GM12801 (cell line): Measurements from ENCODE around the gene HRH1.

Experiments used
- TF ChIP-seq, protein P1 (sequence below): IDR thresholded peaks from one replicate; pipeline ENCODE4 v1.5.1; 2011; ENCODE audit warnings: control low read depth; ENCODE audit not compliant: insufficient read length; ENCODE audit errors: extremely low read depth

The HRH1 gene

DNA sequence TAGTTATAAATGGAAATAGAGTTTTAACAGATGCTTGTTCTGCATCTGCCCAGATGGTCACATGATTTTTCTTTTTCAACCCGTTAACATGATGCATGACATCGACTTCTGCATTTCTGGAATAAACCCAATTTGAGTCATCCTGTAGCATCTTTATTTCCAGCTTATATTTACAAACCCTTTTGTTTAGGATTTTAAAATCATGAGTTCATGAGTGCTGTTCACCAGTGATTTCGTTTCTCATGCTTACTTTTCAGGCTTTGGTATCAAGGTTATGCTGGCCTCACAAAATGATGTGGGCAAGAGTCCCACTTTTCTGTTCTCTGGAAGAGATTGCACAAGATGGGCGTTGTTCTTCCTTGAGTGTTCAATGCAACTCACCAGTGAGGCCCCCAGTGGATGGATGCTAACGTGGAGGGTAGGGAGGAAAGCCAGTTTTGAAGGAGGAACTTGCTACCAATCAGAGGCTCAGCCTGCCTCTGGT lies 5.2 kb downstream of the HRH1 start:
- TF ChIP-seq, protein P1, sequence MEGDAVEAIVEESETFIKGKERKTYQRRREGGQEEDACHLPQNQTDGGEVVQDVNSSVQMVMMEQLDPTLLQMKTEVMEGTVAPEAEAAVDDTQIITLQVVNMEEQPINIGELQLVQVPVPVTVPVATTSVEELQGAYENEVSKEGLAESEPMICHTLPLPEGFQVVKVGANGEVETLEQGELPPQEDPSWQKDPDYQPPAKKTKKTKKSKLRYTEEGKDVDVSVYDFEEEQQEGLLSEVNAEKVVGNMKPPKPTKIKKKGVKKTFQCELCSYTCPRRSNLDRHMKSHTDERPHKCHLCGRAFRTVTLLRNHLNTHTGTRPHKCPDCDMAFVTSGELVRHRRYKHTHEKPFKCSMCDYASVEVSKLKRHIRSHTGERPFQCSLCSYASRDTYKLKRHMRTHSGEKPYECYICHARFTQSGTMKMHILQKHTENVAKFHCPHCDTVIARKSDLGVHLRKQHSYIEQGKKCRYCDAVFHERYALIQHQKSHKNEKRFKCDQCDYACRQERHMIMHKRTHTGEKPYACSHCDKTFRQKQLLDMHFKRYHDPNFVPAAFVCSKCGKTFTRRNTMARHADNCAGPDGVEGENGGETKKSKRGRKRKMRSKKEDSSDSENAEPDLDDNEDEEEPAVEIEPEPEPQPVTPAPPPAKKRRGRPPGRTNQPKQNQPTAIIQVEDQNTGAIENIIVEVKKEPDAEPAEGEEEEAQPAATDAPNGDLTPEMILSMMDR = no peak

DNA sequence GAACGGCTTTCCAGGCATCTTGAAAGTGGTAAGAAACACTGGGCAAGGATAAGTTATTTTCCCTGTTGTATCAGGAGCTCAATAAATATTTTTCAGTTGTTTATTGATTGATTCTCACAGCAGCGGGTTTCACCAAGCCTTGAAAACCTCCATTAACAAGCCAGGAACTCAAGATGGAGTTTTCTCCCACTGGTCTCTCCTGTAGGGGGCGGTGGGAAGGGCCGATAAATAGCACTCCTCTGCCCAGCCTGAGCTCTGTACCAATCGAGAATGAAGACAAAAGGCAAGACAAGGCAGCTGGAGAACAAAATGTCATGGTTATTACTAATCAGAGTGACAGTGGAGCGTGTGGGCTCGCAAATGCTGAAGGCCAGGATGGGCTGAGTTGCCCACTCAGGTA lies 7.4 kb downstream of the HRH1 start:
- TF ChIP-seq, protein P1 = no peak

DNA sequence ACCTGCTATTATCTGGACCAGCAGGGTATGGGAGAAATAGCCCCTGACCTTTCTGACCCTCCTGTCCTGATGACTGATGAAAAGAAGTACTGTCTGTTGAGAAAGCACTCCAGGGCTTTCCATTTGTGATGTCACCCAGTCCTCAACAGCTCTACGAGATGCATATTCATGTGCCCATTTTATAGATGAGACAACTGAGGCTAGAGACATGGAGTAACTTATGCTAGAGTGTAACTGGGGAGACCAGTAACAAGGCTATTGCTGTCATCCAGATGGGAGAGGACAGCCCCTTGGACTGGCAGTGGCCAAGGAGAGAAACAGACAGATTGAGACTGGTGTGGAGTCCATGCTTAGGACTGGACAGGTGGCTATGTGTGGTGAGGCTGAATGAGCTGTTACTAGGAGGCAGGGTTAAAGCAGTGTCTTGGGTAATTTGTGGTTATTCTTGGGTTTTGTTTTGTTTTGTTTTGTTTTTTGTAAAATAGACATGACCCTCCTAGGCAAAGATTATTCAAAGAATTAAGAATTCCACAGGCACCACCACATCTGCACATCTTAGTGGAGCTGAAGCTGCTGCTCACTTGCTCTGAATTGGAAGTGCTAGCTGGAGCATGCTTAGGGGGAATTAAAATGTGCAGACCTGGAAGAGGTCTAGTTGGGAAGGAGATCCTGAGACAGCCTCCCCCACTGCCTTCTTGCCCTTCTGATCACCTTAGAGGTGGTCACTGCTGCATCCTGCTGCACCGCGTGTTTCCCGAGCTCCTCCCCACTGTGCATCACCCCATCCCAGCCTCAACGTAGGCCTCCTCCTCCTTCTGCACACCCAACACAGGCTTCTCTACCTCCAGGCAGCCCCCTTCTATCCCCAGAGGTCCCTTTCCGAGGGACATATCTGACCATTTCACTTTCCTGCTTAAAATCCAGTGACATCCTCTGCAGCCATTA lies 8.4 kb downstream of the HRH1 start:
- TF ChIP-seq, protein P1 = no peak

DNA sequence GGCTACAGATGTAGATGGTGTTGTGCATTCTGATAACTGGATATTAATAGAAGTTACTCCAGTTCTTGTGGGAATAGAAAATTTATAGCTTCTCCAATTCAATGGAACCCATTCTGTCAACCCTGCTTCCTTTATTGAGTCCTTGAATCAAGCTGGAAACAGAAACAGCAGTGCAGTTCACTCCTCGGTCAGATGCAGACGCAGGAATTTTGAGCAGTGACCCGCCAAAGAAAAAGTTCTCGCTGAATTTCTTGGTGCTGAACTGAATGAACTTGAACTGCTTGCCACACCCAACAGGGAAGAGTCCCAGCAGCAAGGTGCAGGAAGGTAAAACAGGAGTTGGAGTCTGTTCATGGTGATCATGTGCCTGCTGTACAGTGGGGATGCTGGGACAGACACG lies 10.3 kb downstream of the HRH1 start:
- TF ChIP-seq, protein P1 = no peak

DNA sequence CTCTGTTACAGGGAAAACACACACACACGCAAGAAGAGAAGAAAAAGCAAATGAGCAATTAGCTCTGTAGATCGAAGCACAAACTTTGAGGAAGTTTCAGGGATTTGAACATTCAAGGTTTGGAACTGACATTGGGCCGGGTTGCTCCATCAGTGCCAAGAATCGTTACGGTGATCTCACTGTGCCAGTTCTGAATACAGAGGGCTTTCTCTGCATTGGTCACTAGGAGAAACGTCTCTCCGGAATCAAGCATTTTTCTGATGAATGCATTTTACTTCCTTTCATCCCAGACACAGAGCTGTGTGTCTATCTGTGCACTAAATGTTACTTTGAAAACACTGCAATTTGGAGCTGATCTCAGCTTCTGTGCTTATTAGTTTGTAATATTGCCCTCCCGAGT lies 11.2 kb downstream of the HRH1 start:
- TF ChIP-seq, protein P1 = no peak

DNA sequence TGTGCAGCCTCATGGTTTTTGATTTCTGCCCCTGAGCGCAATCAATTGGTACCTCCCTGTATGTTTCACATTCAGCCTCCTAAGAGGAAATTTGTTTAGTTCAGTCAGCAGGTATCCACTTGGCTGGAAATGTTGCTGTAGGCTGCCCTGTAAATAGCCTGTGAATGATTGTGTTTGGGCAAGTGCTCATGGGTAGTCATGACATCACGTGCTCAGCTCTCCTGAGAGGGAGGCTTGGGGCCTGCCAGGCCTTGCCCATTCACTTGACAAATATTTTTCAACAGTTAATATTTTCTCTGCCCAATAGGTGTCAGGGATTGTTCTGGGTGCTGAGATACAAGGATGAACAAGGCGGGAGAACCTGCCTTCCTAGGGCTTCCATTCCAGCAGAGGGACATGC lies 13.3 kb downstream of the HRH1 start:
- TF ChIP-seq, protein P1 = no peak

DNA sequence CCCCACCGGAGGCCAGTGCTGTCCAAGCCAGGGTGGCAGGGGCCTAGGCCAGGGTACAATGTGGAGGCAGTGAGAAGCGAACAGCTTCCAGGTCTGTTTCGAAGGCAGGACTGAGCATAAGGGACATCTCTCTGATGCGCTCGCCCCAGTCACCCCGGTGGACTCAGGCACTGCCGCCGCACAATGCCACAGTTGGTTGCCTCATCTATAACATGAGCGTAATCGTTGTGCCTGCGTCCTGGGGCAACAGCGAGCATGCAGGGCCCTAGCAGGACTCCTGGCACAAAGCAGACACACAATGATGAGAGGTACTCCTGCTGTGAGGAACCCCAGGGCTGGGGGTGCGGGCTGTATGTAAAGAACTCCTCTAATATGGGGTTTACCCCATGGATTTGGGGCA lies 14.1 kb downstream of the HRH1 start:
- TF ChIP-seq, protein P1 = no peak
